ENCODE results near the gene ACYP1.
A peak's percentile ranks its signal among the peaks of the same experiment; 100 is the strongest.
"Not testable (repeated sequence)": the region's sequence is repeated elsewhere in the genome, so short reads cannot be mapped to it uniquely, and the experiment has no call there.

Gene ACYP1

GRCh38 chr14:75067765-75068164 is 3.9 kb upstream of the ACYP1 start:
- not testable (repeated sequence) for DNase-seq

GRCh38 chr14:75067212-75067611 is 3.4 kb upstream of the ACYP1 start:
- peak; percentile 20 for DNase-seq

GRCh38 chr14:75066691-75067090 is 2.9 kb upstream of the ACYP1 start:
- peak; percentile 52 for DNase-seq

- DNase-seq: no peak
These were observed 362 bp upstream of the ACYP1 start for GRCh38 chr14:75064205-75064567.

- DNase-seq: peak; percentile 10
These were observed 811 bp downstream of the ACYP1 start for GRCh38 chr14:75063013-75063412.

GRCh38 chr14:75060420-75060819 is 3.4 kb downstream of the ACYP1 start:
- no peak for DNase-seq

GRCh38 chr14:75059642-75060041 is 4.2 kb downstream of the ACYP1 start:
- no peak for DNase-seq

GRCh38 chr14:75054421-75054820 is 9.4 kb downstream of the ACYP1 start:
- no peak for DNase-seq

- peak; percentile 16 for DNase-seq
These were observed 10.2 kb downstream of the ACYP1 start for GRCh38 chr14:75053396-75054291.

GRCh38 chr14:75051556-75051899 is 12.3 kb downstream of the ACYP1 start:
- DNase-seq: no peak

GRCh38 chr14:75050852-75051555 is 12.8 kb downstream of the ACYP1 start, which contains the start of gene MLH3:
TSS of gene MLH3 (minus strand) at chr14:75051467. CDS start at chr14:75049655, 1,812 bp downstream.
- peak; percentile 74 for DNase-seq

- DNase-seq: peak; percentile 86
These were observed 14.1 kb downstream of the ACYP1 start for GRCh38 chr14:75049731-75050201.

GRCh38 chr14:75049136-75049535 is 14.7 kb downstream of the ACYP1 start:
- DNase-seq: no peak

- DNase-seq: no peak
These were observed 15.7 kb downstream of the ACYP1 start for GRCh38 chr14:75048101-75048500.

GRCh38 chr14:75047506-75047905 is 16.3 kb downstream of the ACYP1 start:
- DNase-seq: no peak

GRCh38 chr14:75046899-75047298 is 16.9 kb downstream of the ACYP1 start:
- no peak for DNase-seq

GRCh38 chr14:75046275-75046674 is 17.5 kb downstream of the ACYP1 start:
- DNase-seq: no peak

- no peak for DNase-seq
These were observed 19.1 kb downstream of the ACYP1 start for GRCh38 chr14:75044752-75045151.

- DNase-seq: no peak
These were observed 19.5 kb downstream of the ACYP1 start for GRCh38 chr14:75044322-75044721.

- DNase-seq: no peak
These were observed 21.8 kb downstream of the ACYP1 start for GRCh38 chr14:75042035-75042434.

- DNase-seq: no peak
These were observed 22.2 kb downstream of the ACYP1 start for GRCh38 chr14:75041613-75042012.

GRCh38 chr14:75040959-75041358 is 22.9 kb downstream of the ACYP1 start:
- no peak for DNase-seq

GRCh38 chr14:75040507-75040906 is 23.3 kb downstream of the ACYP1 start:
- DNase-seq: no peak

GRCh38 chr14:75032939-75033338 is 30.9 kb downstream of the ACYP1 start:
- DNase-seq: no peak

Measured in inflammatory macrophage treated with lipopolysaccharide for 4 hours (primary cell).